ENCODE results near the gene ZBTB16. TPM values are rescaled to one million over a fixed set of nuclear protein-coding genes. Genes with fewer than 3 reads are reported as not detected.

ZBTB16 gene
- total RNA-seq, 2 donors from 2014 or later, result 2.0 to 13.7 TPM

- intact Hi-C loops (cut with DNase I), result no loop called here
- H3K27ac ChIP-seq, result no peak overlapping the region
- H3K27me3 ChIP-seq, result no peaks in the 10 kb centered on the region
- no peaks in the 10 kb centered on the region for H3K36me3 ChIP-seq
- DNase-seq, result no peak
- no peak overlapping the region for H3K4me3 ChIP-seq
- TF ChIP-seq, protein P1, sequence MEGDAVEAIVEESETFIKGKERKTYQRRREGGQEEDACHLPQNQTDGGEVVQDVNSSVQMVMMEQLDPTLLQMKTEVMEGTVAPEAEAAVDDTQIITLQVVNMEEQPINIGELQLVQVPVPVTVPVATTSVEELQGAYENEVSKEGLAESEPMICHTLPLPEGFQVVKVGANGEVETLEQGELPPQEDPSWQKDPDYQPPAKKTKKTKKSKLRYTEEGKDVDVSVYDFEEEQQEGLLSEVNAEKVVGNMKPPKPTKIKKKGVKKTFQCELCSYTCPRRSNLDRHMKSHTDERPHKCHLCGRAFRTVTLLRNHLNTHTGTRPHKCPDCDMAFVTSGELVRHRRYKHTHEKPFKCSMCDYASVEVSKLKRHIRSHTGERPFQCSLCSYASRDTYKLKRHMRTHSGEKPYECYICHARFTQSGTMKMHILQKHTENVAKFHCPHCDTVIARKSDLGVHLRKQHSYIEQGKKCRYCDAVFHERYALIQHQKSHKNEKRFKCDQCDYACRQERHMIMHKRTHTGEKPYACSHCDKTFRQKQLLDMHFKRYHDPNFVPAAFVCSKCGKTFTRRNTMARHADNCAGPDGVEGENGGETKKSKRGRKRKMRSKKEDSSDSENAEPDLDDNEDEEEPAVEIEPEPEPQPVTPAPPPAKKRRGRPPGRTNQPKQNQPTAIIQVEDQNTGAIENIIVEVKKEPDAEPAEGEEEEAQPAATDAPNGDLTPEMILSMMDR (IDR thresholded peaks at IDR 0.05), result no peak
- H3K4me1 ChIP-seq, result peaks cover 4% of the 10 kb centered on the region
- H3K9me3 ChIP-seq, result no peaks in the 10 kb centered on the region
- H3K9ac ChIP-seq (ENCODE audit: low read depth in 2 of 2, low read length in 2 of 2), result no peak overlapping the region
Observed at GRCh38 chr11:114074546-114075343, 15.2 kb downstream of the ZBTB16 start.

DNA sequence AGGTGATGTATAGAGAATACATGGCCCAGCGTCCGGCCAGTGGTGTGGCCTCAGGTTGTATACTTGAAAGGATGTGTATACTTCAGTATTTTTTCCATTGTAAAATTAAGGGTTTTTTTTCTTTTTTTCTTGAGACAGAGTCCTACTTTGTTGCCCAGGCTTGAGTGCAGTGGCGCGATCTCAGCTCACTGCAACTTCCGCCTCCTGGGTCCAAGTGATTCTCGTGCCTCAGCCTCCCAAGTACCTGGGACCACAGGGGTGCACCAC lies 15.8 kb downstream of the ZBTB16 start:
- intact Hi-C loops (cut with DNase I), result no loop called here
- no peak for DNase-seq
- Histone ChIP-seq H3K4me1 (peaks cover 6% of the 10 kb centered on the region), H3K36me3 (no peaks in the 10 kb centered on the region), H3K27me3 (no peaks in the 10 kb centered on the region), H3K9me3 (no peaks in the 10 kb centered on the region), H3K4me3 (no peak overlapping the region), H3K9ac (ENCODE audit: low read depth in 2 of 2, low read length in 2 of 2) (no peak overlapping the region), H3K27ac (no peak overlapping the region)
- TF ChIP-seq, protein P1 (IDR thresholded peaks at IDR 0.05), result no peak

- no peaks in the 10 kb centered on the region for H3K9me3 ChIP-seq
- no peak for DNase-seq
- no peak overlapping the region for H3K9ac ChIP-seq (ENCODE audit: low read depth in 2 of 2, low read length in 2 of 2)
- TF ChIP-seq, protein P1 (IDR thresholded peaks at IDR 0.05), result peak; percentile 57
- H3K4me1 ChIP-seq, result peaks cover 13% of the 10 kb centered on the region
- no peak overlapping the region for H3K27ac ChIP-seq
- intact Hi-C loops (cut with DNase I), result no loop called here
- H3K36me3 ChIP-seq, result no peaks in the 10 kb centered on the region
- H3K27me3 ChIP-seq, result no peaks in the 10 kb centered on the region
- H3K4me3 ChIP-seq, result no peak overlapping the region
Observed at GRCh38 chr11:114075891-114076441, 16.5 kb downstream of the ZBTB16 start.

GRCh38 chr11:114076921-114077331 lies 17.4 kb downstream of the ZBTB16 start:
- Histone ChIP-seq H3K27me3 (no peaks in the 10 kb centered on the region), H3K4me1 (peaks cover 13% of the 10 kb centered on the region), H3K9me3 (no peaks in the 10 kb centered on the region), H3K27ac (no peak overlapping the region), H3K4me3 (no peak overlapping the region), H3K9ac (ENCODE audit: low read depth in 2 of 2, low read length in 2 of 2) (no peak overlapping the region), H3K36me3 (no peaks in the 10 kb centered on the region)
- no peak for DNase-seq
- intact Hi-C loops (cut with DNase I), result no loop called here
- TF ChIP-seq, protein P1 (IDR thresholded peaks at IDR 0.05), result no peak

- H3K9ac ChIP-seq (ENCODE audit: low read depth in 2 of 2, low read length in 2 of 2), result peak overlapping the region in 1 of 2 donors; percentile 52
- H3K27me3 ChIP-seq, result no peaks in the 10 kb centered on the region
- no peak for DNase-seq
- no peak overlapping the region for H3K4me3 ChIP-seq
- intact Hi-C loops (cut with DNase I), result no loop called here
- no peaks in the 10 kb centered on the region for H3K36me3 ChIP-seq
- H3K4me1 ChIP-seq, result peaks cover 13% of the 10 kb centered on the region
- TF ChIP-seq, protein P1 (IDR thresholded peaks at IDR 0.05), result no peak
- H3K27ac ChIP-seq, result peak overlapping the region; percentile 12
- no peaks in the 10 kb centered on the region for H3K9me3 ChIP-seq
Observed at GRCh38 chr11:114077482-114078305, 18.2 kb downstream of the ZBTB16 start.
